ENCODE measurements around the gene SLIT1. TPM values are rescaled to one million over a fixed set of nuclear protein-coding genes. Genes with fewer than 3 reads are reported as not detected.
A peak's percentile ranks its signal among the peaks of the same experiment; 100 is the strongest.

The SLIT1 gene
- total RNA-seq, 1 donor from 2014 or later = 10.6 TPM

DNA sequence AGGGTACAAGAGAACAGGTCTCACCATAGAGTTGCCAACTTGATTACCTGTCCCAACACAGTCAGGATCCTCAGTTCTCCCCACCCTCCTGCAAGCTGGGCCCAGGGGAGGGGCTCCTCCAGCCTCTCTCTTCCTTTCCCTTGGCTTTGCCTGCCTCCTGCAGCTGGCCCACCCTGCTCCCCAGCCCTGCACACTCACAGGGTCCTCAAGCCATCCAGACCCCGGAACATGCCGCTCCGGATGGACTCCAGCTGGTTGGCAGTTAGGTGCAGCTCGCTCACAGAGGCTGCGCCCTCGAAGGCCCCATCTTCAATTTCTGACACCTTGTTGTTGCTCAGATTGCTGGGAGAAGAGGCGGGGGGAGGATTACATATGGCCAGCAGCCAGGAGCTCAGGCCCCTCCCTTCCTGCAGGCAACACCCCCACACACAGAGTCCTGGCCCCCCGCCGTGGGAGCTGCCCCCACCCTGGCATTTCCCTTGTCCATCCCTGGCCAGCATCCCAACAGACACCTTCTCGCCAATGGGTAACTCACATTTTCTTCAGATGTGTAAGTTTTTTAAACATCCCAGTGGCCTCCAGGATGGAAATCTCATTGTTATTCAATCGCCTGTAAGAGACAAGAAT, 139.2 kb downstream of the SLIT1 start:
- TF ChIP-seq, protein P1, sequence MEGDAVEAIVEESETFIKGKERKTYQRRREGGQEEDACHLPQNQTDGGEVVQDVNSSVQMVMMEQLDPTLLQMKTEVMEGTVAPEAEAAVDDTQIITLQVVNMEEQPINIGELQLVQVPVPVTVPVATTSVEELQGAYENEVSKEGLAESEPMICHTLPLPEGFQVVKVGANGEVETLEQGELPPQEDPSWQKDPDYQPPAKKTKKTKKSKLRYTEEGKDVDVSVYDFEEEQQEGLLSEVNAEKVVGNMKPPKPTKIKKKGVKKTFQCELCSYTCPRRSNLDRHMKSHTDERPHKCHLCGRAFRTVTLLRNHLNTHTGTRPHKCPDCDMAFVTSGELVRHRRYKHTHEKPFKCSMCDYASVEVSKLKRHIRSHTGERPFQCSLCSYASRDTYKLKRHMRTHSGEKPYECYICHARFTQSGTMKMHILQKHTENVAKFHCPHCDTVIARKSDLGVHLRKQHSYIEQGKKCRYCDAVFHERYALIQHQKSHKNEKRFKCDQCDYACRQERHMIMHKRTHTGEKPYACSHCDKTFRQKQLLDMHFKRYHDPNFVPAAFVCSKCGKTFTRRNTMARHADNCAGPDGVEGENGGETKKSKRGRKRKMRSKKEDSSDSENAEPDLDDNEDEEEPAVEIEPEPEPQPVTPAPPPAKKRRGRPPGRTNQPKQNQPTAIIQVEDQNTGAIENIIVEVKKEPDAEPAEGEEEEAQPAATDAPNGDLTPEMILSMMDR (conservative IDR thresholded peaks at IDR 0.05) = no peak
- no peak overlapping the region for H3K4me3 Mint-ChIP-seq
- peak overlapping the region; percentile 81 for H3K27ac Mint-ChIP-seq (ENCODE audit: unreplicated experiment)
- H3K4me1 Mint-ChIP-seq = no peaks in the 10 kb centered on the region
- no peaks in the 10 kb centered on the region for H3K9me3 Mint-ChIP-seq
- no peaks in the 10 kb centered on the region for H3K36me3 Mint-ChIP-seq (ENCODE audit: low read depth)
- peaks cover 3% of the 10 kb centered on the region for H3K27me3 Mint-ChIP-seq (ENCODE audit: low read depth)
- no peak for DNase-seq (ENCODE audit: low read depth, low spot score)

DNA sequence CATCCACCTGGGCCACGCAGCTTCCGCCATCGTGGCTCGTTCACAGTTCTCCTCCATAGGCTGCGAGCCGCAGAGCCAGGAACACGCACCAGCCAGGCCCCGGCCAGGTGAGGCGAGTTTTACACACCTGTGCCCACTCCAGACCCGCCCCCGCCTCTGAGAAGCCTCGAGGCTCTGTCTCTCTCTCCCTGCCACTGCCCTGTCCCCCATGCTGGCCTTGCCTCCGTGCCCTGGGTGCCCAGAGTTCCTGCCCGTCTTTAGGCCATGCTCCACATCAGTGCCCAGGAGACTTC, 142.2 kb downstream of the SLIT1 start:
- TF ChIP-seq, protein P1 (conservative IDR thresholded peaks at IDR 0.05) = no peak

DNA sequence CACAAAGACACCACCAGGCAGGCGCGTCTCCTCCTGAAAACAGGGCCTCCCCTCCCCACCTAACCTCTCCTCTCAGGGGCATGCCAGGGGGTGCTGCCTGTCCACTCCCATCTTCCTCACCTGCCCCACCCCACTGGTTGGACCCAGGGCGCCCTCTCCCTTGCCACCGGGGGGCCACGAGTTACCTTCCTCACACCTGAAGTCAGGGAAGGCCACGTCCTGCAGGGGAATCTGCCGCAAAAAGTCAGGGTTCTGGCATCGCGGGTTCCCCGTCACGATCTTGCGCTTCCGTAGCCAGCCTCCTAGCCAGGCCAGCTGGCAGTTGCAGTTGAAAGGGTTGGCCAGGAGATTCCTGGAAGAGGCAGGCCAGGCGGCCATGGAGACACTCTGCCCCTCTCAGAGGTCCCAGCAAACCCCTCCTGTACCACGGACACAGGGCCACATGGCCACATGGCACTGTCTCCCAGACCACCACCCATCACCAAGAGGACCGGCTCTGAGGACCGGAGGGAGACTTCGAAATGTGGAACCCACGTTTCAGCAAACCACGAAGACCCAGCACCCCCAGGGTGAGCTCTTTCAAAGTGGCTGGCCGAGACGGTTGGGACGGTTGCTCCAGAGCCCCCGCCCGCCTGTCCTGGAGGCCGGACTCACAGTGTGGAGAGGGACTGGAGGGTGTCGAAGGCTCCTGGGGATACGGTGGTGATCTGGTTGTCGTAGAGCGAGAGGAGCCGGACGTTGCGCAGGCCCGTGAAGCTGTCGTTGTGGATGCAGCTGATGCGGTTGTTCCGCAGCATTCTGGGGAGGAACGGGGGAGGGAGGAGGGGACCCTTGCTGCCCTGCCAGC, 142.8 kb downstream of the SLIT1 start:
- TF ChIP-seq, protein P1 (conservative IDR thresholded peaks at IDR 0.05) = no peak
- Mint-ChIP-seq H3K36me3 (ENCODE audit: low read depth) (no peaks in the 10 kb centered on the region), H3K27me3 (ENCODE audit: low read depth) (no peaks in the 10 kb centered on the region), H3K9me3 (no peaks in the 10 kb centered on the region), H3K4me1 (peaks cover 8% of the 10 kb centered on the region), H3K27ac (ENCODE audit: unreplicated experiment) (no peak overlapping the region), H3K4me3 (no peak overlapping the region)
- DNase-seq (ENCODE audit: low read depth, low spot score) = no peak

More for the DNA sequence above, 142.2 kb downstream of the SLIT1 start:
- no peak for DNase-seq (ENCODE audit: low read depth, low spot score)
- no peaks in the 10 kb centered on the region for H3K36me3 Mint-ChIP-seq (ENCODE audit: low read depth)
- no peaks in the 10 kb centered on the region for H3K27me3 Mint-ChIP-seq (ENCODE audit: low read depth)
- no peaks in the 10 kb centered on the region for H3K9me3 Mint-ChIP-seq
- H3K27ac Mint-ChIP-seq (ENCODE audit: unreplicated experiment) = peak overlapping the region; percentile 83
- H3K4me3 Mint-ChIP-seq = no peak overlapping the region
- H3K4me1 Mint-ChIP-seq = peaks cover 8% of the 10 kb centered on the region

DNA sequence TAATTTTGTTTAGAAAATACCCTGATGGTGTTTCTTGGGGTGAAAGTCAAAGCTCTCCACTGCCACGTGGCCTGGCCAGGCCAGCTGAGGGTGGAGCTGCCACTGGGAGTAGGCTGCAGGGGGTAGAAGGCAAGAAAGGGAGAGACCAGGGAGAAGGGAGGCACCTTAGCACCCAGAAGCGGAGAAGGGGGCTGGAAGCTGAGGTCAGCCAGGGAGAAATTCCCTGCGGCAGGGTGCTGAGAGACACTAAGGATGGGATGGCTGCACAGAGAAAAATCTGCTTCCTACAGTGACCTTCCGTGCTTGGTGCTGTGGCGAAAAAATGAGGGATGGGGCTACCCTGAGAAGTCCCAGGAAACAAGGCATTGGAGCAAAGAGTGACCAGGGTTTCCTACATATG, 143.7 kb downstream of the SLIT1 start:
- no peak overlapping the region for H3K27ac Mint-ChIP-seq (ENCODE audit: unreplicated experiment)
- no peaks in the 10 kb centered on the region for H3K9me3 Mint-ChIP-seq
- H3K27me3 Mint-ChIP-seq (ENCODE audit: low read depth) = no peaks in the 10 kb centered on the region
- TF ChIP-seq, protein P1 (conservative IDR thresholded peaks at IDR 0.05) = no peak
- peaks cover 14% of the 10 kb centered on the region for H3K4me1 Mint-ChIP-seq
- no peaks in the 10 kb centered on the region for H3K36me3 Mint-ChIP-seq (ENCODE audit: low read depth)
- no peak for DNase-seq (ENCODE audit: low read depth, low spot score)
- H3K4me3 Mint-ChIP-seq = no peak overlapping the region

DNA sequence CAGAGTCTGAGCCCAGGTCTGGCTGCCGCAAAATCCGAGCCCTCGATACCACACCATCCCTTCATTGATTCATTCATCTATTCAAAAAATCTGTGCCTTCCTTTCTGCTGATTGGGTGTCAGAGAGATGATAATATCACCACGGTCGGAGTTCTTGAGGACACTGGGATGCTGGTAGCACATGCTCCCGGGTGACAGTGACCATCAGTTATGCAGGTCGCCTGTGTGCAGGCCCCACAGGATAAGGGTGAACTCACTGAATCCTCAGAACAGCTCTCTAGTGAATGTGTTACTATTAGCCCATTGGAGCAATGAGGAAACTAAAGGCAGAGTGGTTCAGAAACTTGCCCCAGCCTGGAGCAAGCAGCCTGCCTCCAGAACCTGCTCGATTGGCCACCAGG, 145.1 kb downstream of the SLIT1 start:
- TF ChIP-seq, protein P1 (conservative IDR thresholded peaks at IDR 0.05) = no peak
- Mint-ChIP-seq H3K9me3 (no peaks in the 10 kb centered on the region), H3K36me3 (ENCODE audit: low read depth) (no peaks in the 10 kb centered on the region), H3K27me3 (ENCODE audit: low read depth) (peaks cover 4% of the 10 kb centered on the region), H3K4me3 (no peak overlapping the region), H3K4me1 (peaks cover 17% of the 10 kb centered on the region), H3K27ac (ENCODE audit: unreplicated experiment) (no peak overlapping the region)
- DNase-seq (ENCODE audit: low read depth, low spot score) = no peak

Data from neural crest cell (in vitro differentiated cells).